ENCODE measurements around the gene WBP2.

- TF ChIP-seq POLR2A (IDR thresholded peaks at IDR 0.05; ENCODE audit: low read depth, low read length) (no peak), POLR2AphosphoS5 (IDR thresholded peaks at IDR 0.05; ENCODE audit: low read depth, low read length) (no peak), TAF1 (IDR thresholded peaks at IDR 0.05; ENCODE audit: borderline replicate concordance, low read depth, low read length) (no peak)
These were observed 43.7 kb upstream of the WBP2 start for GRCh38 chr17:75898791-75899190.

Measured in GM12892 (cell line).